RWPE1 (cell line): Measurements from ENCODE around the gene DYRK1B.

Experiments
- CTCF ChIA-PET: fragments of 350-600 bp; sonication (Branson Sonifier 250); formaldehyde crosslinking; extraction: SDS; loops from one replicate; lab custom pipeline; 2021; lab: Yijun Ruan, JAX
- POLR2A ChIA-PET: fragments of 400-600 bp; formaldehyde crosslinking; extraction: SDS; loops from one replicate; lab custom pipeline; 2020; ENCODE audit warnings: antibody characterized with exemption; ENCODE audit not compliant: low non-redundant PET; lab: Yijun Ruan, JAX
- DNase-seq: peaks from one replicate; pipeline ENCODE4 v3.0.0; 2012; ENCODE audit warnings: low spot score
- H3K27ac ChIP-seq: fragments of 450-650 bp; 2 replicates; pipeline ENCODE4 v1.5.1; 2017
- TF ChIP-seq, protein P1 (sequence below): fragments of 450-650 bp; conservative IDR thresholded peaks from 2 replicates; pipeline ENCODE4 v1.5.1; 2017; ENCODE audit warnings: low read depth, mild to moderate bottlenecking

Gene DYRK1B

DNA sequence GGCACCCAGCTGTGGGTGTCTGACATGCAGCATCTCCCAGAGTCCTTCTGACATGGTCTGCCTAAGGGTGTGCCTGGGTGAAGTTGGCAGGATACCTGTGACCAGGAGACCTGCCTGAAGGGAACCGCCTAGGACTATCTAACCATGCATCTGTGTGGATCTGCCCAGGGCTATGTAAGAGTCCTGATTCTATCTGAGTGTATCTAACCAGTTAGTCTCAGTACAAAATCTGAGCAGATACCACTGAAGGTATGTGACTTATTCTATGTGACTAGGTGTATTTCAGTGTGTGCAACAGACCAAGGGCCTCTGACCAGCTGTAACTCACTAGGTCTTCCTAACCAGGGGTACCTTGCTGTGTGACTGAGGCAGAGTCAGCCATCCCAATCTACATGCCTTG, 40.4 kb upstream of the DYRK1B start:
- DNase-seq: no peak
- CTCF ChIA-PET: no interaction called here
- POLR2A ChIA-PET: no interaction called here
- TF ChIP-seq, protein P1, sequence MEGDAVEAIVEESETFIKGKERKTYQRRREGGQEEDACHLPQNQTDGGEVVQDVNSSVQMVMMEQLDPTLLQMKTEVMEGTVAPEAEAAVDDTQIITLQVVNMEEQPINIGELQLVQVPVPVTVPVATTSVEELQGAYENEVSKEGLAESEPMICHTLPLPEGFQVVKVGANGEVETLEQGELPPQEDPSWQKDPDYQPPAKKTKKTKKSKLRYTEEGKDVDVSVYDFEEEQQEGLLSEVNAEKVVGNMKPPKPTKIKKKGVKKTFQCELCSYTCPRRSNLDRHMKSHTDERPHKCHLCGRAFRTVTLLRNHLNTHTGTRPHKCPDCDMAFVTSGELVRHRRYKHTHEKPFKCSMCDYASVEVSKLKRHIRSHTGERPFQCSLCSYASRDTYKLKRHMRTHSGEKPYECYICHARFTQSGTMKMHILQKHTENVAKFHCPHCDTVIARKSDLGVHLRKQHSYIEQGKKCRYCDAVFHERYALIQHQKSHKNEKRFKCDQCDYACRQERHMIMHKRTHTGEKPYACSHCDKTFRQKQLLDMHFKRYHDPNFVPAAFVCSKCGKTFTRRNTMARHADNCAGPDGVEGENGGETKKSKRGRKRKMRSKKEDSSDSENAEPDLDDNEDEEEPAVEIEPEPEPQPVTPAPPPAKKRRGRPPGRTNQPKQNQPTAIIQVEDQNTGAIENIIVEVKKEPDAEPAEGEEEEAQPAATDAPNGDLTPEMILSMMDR: no peak
- no peak overlapping the region for H3K27ac ChIP-seq

DNA sequence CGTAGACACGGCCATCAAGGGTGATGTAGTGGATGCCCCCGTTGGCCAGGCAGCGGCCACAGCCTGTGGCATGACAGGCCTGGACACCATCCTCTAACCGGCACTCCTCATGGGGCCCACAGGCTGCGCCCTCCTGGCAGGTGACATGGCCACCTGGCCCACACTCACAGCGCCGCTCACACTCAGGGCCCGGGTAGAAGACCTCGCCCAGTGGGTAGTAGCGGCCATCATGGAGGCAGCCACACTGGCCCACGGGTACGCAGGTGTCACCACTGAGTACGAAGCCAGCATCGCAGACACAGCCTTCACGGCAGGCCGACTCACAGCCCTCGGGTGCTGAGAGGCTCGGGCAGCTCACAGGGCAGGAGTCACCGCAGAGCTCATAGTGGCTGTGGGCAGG, 39.4 kb upstream of the DYRK1B start:
- POLR2A ChIA-PET: no interaction called here
- TF ChIP-seq, protein P1: no peak
- CTCF ChIA-PET: no interaction called here
- DNase-seq: no peak
- no peak overlapping the region for H3K27ac ChIP-seq

DNA sequence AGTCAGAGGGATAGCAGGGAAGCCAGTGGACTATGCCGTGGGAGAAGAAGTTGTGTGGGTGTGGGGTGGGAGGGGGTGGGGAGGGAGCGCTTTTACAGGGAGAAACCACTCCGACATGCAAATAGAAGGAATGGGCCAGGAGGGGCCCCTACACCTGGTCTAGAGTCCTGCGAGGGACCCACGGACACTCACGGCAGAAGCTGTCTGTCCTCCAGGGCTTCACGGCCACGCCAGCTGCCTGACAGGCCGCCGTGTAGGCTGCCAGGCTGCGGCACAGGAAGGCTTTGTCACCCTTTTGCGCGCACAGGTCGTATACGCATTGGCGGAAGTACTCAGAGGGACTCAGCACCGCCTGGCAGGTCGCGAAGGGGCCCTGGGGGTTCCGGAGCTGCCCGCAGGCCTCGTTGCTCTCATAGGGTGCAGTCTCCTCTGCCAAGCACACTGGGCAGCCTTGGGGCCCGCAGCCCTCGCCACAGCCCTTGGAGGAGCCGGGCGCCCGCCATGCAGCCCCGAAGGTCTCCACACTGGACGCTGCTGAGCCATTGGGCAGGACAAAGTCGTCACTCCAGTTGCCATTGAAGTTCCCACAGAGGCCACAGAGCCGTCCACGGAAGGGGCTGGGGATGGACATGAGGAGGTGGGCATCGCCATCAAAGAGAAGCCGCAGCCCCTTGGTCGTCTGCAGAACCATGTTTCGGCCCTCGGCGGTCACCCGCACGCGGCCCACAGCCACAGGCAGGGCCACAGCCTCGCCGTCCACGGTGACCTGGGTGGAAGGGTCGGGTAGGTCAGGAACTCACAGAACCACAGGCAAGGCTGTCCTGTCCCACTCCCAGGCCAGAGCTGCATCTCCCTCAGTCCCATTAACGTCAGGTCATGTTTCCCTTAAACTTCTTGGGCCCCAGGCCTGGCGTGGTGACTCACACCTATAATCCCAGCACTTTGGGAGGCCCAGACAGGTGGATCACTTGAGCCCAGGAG, 38.2 kb upstream of the DYRK1B start:
- TF ChIP-seq, protein P1: no peak
- ChIA-PET POLR2A (no interaction called here), CTCF (no interaction called here)
- DNase-seq: no peak
- no peak overlapping the region for H3K27ac ChIP-seq

DNA sequence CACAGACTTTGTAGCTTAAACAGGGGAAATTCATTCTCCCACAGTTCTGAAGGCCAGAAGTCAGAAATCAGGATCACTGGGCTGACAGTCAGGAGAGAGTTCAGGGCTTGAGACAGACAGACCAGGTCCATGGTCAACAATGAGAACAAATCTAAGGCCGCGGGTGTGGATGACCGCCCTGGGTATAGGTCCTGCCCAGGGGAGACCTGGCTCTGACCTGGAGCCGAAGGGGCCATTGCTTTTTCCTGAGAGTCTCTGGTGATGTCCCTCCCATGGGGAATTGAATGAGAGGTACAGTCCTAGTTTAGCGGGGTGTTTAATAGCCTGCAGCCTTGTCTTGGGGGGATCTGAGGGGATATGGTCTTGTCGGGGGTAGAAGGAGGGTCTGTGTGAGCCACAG, 37.4 kb upstream of the DYRK1B start:
- CTCF ChIA-PET: no interaction called here
- H3K27ac ChIP-seq: no peak overlapping the region
- TF ChIP-seq, protein P1: no peak
- POLR2A ChIA-PET: no interaction called here
- no peak for DNase-seq

DNA sequence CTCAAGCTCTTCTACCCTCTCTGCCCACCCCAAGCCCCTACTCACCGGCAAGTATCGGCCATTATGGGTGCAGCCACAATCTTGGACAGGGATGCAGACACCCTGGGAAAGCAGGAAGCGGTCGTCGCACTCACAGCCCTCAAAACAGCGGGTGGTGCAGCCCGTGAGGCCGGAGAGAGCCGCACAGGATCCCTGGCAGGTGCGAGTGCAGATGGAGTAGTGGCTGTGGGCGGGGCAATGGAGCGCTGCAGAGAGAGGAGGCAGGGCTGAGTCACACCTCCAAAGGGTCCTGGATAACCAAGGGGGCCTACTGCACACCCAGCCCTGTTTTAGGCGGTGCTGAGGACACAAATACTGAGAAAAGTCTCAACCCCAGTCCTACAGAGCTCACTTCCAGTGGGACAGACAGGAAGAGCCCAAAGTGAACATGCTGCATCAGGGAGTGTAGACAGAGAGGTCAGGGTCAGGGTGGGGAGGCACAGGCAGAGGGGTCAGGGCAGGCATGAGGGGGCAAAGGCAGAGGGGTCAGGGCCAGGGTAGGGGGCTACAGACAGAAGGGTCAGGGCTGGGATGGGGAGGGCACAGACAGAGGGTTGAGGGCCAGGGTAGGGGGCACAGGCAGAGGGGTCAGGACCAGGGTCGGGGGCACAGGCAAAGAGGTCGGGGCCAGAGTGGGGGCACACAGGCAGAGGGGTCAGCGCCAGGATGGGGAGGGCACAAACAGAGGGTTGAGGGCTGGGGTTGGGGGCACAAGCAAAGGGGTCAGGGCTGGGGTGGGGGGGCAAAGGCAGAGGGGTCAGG, 36.4 kb upstream of the DYRK1B start:
- ChIA-PET POLR2A (no interaction called here), CTCF (no interaction called here)
- H3K27ac ChIP-seq: no peak overlapping the region
- TF ChIP-seq, protein P1: no peak
- no peak for DNase-seq

DNA sequence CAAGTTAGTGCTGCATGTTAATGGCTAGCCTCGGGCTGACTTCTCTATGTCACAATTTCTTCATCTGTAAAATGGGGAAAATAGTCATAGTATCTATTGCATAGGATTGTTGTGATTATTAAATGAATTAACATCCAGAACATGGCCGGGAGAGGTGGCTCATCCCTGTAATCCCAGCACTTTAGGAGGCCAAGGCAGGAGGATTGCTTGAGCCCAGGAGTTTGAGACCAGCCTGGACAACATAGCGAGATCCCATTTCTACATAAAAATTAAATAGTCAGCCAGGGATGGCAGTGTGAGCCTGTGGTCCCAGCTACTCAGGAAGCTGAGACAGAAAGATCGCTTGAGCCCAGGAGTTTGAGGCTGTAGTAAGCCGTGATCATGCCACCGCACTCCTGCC, 34.0 kb upstream of the DYRK1B start:
- TF ChIP-seq, protein P1: no peak
- ChIA-PET CTCF (no interaction called here), POLR2A (no interaction called here)

More for the DNA sequence above, 34.0 kb upstream of the DYRK1B start:
- no peak for DNase-seq
- no peak overlapping the region for H3K27ac ChIP-seq
